Measurements from ENCODE around the gene OR7G3. TPM values are rescaled to one million over a fixed set of nuclear protein-coding genes. Genes with fewer than 3 reads are reported as not detected.

Gene OR7G3
- polyA plus RNA-seq (2012; ENCODE audit: low read depth, missing spikeins), result not detected

DNA sequence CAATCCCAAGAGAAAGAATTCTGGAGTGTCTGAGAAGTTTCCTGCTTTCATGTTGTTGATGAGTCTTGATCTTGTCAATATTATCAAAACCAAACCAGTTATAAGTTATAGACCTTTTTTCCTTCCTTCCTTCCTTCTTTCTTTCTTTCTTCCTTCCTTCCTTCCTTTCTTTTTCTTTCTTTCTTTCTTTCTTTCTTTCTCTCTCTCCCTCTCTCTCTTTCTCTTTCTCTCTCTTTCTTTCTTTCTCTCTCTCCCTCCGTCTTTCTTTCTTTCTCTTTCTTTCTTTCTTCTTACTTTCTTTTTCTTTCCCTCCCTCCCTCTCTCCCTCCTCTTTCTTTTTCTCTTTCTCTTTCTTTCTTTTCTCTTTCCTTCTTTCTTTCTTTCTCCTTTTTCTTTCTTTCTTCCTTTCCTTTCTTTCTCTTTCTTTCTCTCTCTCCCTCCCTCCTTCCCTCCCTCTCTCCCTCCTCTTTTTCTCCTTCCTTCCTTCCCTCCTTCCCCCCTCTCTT is at the start of gene OR7G3:
OR7G3 (minus strand) TSS at position 51 of the 506 bp plus-strand sequence; CDS start at position 51, 0 bp downstream.
- no peak for FAIRE-seq
- TF ChIP-seq POLR2A (IDR thresholded peaks at IDR 0.05; ENCODE audit: low read depth, low read length), result no peak
- TF ChIP-seq PAX5 (IDR thresholded peaks at IDR 0.05; ENCODE audit: insufficient read depth, low read length, severe bottlenecking), result no peak
- TF ChIP-seq SPI1 (IDR thresholded peaks at IDR 0.05; ENCODE audit: low read depth, low read length), result no peak
- TF ChIP-seq TAF1 (IDR thresholded peaks at IDR 0.05; ENCODE audit: low read depth, low read length), result no peak
- TF ChIP-seq POLR2AphosphoS5 (IDR thresholded peaks at IDR 0.05; ENCODE audit: low read depth, low read length), result no peak
- no peak for TF ChIP-seq POU2F2 (IDR thresholded peaks at IDR 0.05; ENCODE audit: low read depth, low read length)
- no peak for DNase-seq (ENCODE audit: insufficient read length, low spot score)

DNA sequence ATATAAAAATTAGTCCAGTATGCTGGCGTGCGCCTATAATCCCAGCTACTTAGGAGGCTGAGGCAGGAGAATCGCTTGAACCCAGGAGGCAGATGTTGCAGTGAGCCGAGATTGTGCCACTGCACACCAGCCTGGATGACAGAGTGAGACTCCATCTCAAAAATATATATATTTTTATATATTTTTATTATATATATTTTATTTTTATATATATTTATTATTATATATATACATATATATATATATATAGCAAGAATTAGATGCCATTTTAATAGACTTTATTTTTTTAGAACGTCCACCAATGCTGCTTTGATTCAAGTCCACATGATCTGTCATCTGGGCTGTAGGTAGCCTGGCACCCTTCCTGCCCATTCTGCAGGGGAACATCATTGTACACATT is 48.6 kb upstream of the OR7G3 start:
- TF ChIP-seq PAX5 (IDR thresholded peaks at IDR 0.05; ENCODE audit: insufficient read depth, low read length, severe bottlenecking) (no peak), TAF1 (IDR thresholded peaks at IDR 0.05; ENCODE audit: low read depth, low read length) (no peak), POU2F2 (IDR thresholded peaks at IDR 0.05; ENCODE audit: low read depth, low read length) (no peak), POLR2A (IDR thresholded peaks at IDR 0.05; ENCODE audit: low read depth, low read length) (no peak), POLR2AphosphoS5 (IDR thresholded peaks at IDR 0.05; ENCODE audit: low read depth, low read length) (no peak), SPI1 (IDR thresholded peaks at IDR 0.05; ENCODE audit: low read depth, low read length) (no peak)
- FAIRE-seq, result no peak
- no peak for DNase-seq (ENCODE audit: insufficient read length, low spot score)

GRCh38 chr19:9171393-9171991 is 44.7 kb upstream of the OR7G3 start:
- TF ChIP-seq POLR2AphosphoS5 (IDR thresholded peaks at IDR 0.05; ENCODE audit: low read depth, low read length), result no peak
- TF ChIP-seq POLR2A (IDR thresholded peaks at IDR 0.05; ENCODE audit: low read depth, low read length), result no peak
- TF ChIP-seq POU2F2 (IDR thresholded peaks at IDR 0.05; ENCODE audit: low read depth, low read length), result no peak
- no peak for TF ChIP-seq PAX5 (IDR thresholded peaks at IDR 0.05; ENCODE audit: insufficient read depth, low read length, severe bottlenecking)
- DNase-seq (ENCODE audit: insufficient read length, low spot score), result no peak

DNA sequence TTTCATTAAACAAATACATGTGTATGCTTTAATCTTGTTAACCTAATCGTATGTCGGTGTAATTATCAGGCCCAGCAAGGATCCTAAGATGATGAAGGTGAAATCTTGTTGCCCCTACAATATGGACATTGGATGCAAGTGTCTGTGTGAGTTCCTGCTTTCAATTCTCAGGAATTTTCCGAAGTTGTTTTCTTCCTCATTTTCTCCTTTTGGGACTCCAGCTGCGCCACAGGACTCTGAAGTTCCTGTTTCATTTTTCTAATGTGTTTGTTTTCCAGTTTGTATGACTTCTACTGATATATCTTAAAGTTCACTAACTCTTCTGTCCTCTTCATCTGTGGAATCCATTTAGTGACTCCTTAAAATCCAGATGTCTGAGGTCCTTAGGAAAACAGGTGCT is 40.1 kb upstream of the OR7G3 start:
- no peak for DNase-seq (ENCODE audit: insufficient read length, low spot score)
- TF ChIP-seq TAF1 (IDR thresholded peaks at IDR 0.05; ENCODE audit: low read depth, low read length) (no peak), POLR2AphosphoS5 (IDR thresholded peaks at IDR 0.05; ENCODE audit: low read depth, low read length) (no peak), SPI1 (IDR thresholded peaks at IDR 0.05; ENCODE audit: low read depth, low read length) (no peak), PAX5 (IDR thresholded peaks at IDR 0.05; ENCODE audit: insufficient read depth, low read length, severe bottlenecking) (no peak), POU2F2 (IDR thresholded peaks at IDR 0.05; ENCODE audit: low read depth, low read length) (no peak), POLR2A (IDR thresholded peaks at IDR 0.05; ENCODE audit: low read depth, low read length) (no peak)
- FAIRE-seq, result no peak

More at GRCh38 chr19:9171393-9171991, 44.7 kb upstream of the OR7G3 start:
- no peak for FAIRE-seq

DNA sequence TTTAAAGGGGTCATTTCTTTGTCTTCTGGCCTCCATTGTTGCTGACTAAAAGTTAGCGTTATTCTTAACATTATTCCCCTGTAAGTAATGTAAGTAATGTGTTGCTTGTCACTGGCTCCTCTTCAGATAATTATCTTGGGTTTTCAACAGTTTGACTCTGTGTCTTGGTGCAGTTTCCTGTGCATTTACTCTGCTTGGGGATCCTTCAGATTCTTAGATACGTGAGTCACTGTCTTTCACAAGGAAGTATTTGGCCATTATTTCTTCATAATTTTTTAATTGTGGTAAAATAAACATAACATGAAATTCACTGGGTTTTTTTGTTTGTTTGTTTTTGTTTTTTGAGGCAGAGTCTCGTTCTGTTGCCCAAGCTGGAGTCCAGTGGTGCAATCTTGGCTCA is 38.5 kb upstream of the OR7G3 start:
- no peak for TF ChIP-seq POU2F2 (IDR thresholded peaks at IDR 0.05; ENCODE audit: low read depth, low read length)

GRCh38 chr19:9161427-9161826 is 34.7 kb upstream of the OR7G3 start:
- FAIRE-seq (no peak), DNase-seq (ENCODE audit: insufficient read length, low spot score) (no peak)
- no peak for TF ChIP-seq TAF1 (IDR thresholded peaks at IDR 0.05; ENCODE audit: low read depth, low read length)
- TF ChIP-seq POLR2AphosphoS5 (IDR thresholded peaks at IDR 0.05; ENCODE audit: low read depth, low read length), result no peak
- no peak for TF ChIP-seq SPI1 (IDR thresholded peaks at IDR 0.05; ENCODE audit: low read depth, low read length)
- TF ChIP-seq POU2F2 (IDR thresholded peaks at IDR 0.05; ENCODE audit: low read depth, low read length), result no peak
- no peak for TF ChIP-seq POLR2A (IDR thresholded peaks at IDR 0.05; ENCODE audit: low read depth, low read length)
- no peak for TF ChIP-seq PAX5 (IDR thresholded peaks at IDR 0.05; ENCODE audit: insufficient read depth, low read length, severe bottlenecking)

More for the DNA sequence above, 38.5 kb upstream of the OR7G3 start:
- FAIRE-seq (no peak), DNase-seq (ENCODE audit: insufficient read length, low spot score) (no peak)

DNA sequence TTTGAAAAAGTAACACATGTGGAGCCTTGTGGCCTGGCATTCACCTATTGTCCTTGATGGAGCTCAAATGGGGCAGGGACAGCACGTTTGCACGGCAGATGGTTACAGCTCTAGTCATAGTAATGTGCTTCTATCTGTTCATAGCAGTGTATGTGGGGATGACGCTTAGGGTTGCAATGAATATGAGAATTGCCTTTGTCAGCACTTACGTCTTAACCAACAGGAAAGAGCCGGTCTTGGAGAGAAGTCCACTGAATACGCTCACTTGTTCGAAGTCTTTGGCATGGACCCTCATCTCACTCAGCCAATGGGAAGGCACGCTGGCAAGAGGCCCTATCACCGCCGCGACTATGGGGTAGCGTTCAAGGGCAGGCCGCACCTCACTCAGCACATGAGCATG is 33.1 kb upstream of the OR7G3 start:
- TF ChIP-seq TAF1 (IDR thresholded peaks at IDR 0.05; ENCODE audit: low read depth, low read length) (no peak), POU2F2 (IDR thresholded peaks at IDR 0.05; ENCODE audit: low read depth, low read length) (no peak), SPI1 (IDR thresholded peaks at IDR 0.05; ENCODE audit: low read depth, low read length) (no peak), POLR2AphosphoS5 (IDR thresholded peaks at IDR 0.05; ENCODE audit: low read depth, low read length) (no peak), POLR2A (IDR thresholded peaks at IDR 0.05; ENCODE audit: low read depth, low read length) (no peak), PAX5 (IDR thresholded peaks at IDR 0.05; ENCODE audit: insufficient read depth, low read length, severe bottlenecking) (no peak)
- FAIRE-seq (no peak), DNase-seq (ENCODE audit: insufficient read length, low spot score) (no peak)

GRCh38 chr19:9156304-9156703 is 29.6 kb upstream of the OR7G3 start:
- peak; percentile 44; the same call in 1 of the 2 replicates for TF ChIP-seq SPI1 (IDR thresholded peaks at IDR 0.05; ENCODE audit: low read depth, low read length)
- no peak for TF ChIP-seq POLR2AphosphoS5 (IDR thresholded peaks at IDR 0.05; ENCODE audit: low read depth, low read length)
- FAIRE-seq (peak; percentile 52), DNase-seq (ENCODE audit: insufficient read length, low spot score) (no peak)

DNA sequence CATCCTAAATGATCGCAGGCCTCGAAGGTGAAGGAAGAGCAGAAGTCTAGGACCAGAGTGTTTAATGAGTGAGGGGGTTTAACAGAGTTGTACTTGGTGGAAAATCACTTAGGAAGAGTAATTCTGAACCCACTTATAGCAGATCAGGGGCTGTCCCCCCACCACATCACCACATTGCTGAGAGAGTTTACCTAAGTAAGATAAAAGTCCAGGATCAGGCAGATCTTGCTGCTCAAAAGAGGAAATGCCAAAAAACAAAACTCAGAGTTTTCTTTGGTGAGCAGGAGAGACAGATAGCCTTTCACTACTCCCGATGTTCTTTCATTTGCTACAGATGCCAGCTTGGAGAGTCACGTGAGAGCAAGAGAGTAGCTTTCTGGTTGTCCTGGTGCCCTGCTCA is 28.8 kb upstream of the OR7G3 start:
- FAIRE-seq (no peak), DNase-seq (ENCODE audit: insufficient read length, low spot score) (no peak)
- peak; percentile 60 for TF ChIP-seq SPI1 (IDR thresholded peaks at IDR 0.05; ENCODE audit: low read depth, low read length)
- TF ChIP-seq POLR2A (IDR thresholded peaks at IDR 0.05; ENCODE audit: low read depth, low read length), result no peak
- no peak for TF ChIP-seq POLR2AphosphoS5 (IDR thresholded peaks at IDR 0.05; ENCODE audit: low read depth, low read length)

DNA sequence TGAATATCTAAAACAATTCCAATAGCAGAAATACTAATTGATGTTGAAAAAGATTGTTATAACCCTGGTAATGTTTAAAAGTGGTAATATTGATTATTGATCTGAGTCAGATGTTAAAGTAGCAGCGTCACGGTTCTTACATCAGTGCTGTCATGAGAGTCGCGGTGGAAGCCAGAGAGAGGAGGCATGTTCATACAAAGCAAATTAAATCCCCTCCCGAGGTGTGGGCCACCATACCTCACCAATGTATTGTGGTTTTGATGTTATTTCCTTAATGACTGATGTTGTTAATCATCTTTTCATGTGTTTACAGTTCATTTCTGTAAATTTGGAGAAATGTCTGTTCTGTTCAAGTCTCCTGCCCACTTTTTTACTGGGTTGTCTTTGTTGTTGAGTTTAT is 24.6 kb upstream of the OR7G3 start:
- TF ChIP-seq POU2F2 (IDR thresholded peaks at IDR 0.05; ENCODE audit: low read depth, low read length) (no peak), POLR2AphosphoS5 (IDR thresholded peaks at IDR 0.05; ENCODE audit: low read depth, low read length) (no peak), SPI1 (IDR thresholded peaks at IDR 0.05; ENCODE audit: low read depth, low read length) (no peak), POLR2A (IDR thresholded peaks at IDR 0.05; ENCODE audit: low read depth, low read length) (no peak), TAF1 (IDR thresholded peaks at IDR 0.05; ENCODE audit: low read depth, low read length) (no peak), PAX5 (IDR thresholded peaks at IDR 0.05; ENCODE audit: insufficient read depth, low read length, severe bottlenecking) (no peak)
- FAIRE-seq (no peak), DNase-seq (ENCODE audit: insufficient read length, low spot score) (no peak)

All from GM12891 (cell line).